Effector memory CD4-positive, alpha-beta T cell (primary cell): ENCODE measurements around the gene PEAR1.
A peak's percentile ranks its signal among the peaks of the same experiment; 100 is the strongest.

Experiments
- DNase-seq, 3 donors: peaks; one replicate each; pipeline ENCODE4 v3.0.0-alpha.2; 2020
- H3K27ac ChIP-seq: 2 replicates; pipeline ENCODE4 v1.7.0; 2013; ENCODE audit warnings: mild to moderate bottlenecking, low read length, moderate library complexity; ENCODE audit not compliant: insufficient read depth, poor library complexity, severe bottlenecking
- H3K27me3 ChIP-seq: replicated peaks from 2 replicates; pipeline ENCODE4 v1.7.0; 2013; ENCODE audit warnings: mild to moderate bottlenecking, low read length; ENCODE audit not compliant: insufficient read depth, control insufficient read depth, poor library complexity, severe bottlenecking
- H3K36me3 ChIP-seq: 2 replicates; pipeline ENCODE4 v1.7.0; 2013; ENCODE audit warnings: mild to moderate bottlenecking, low read length, moderate library complexity; ENCODE audit not compliant: control insufficient read depth, insufficient read depth
- H3K4me1 ChIP-seq: 2 replicates; pipeline ENCODE4 v1.7.0; 2013; ENCODE audit warnings: low read length, mild to moderate bottlenecking; ENCODE audit not compliant: control insufficient read depth, insufficient read depth, poor library complexity, severe bottlenecking
- H3K4me3 ChIP-seq: 2 replicates; pipeline ENCODE4 v1.7.0; 2013; ENCODE audit warnings: low read length, low read depth, mild to moderate bottlenecking; ENCODE audit not compliant: insufficient read depth, poor library complexity, severe bottlenecking
- H3K9me3 ChIP-seq: 2 replicates; pipeline ENCODE4 v1.7.0; 2013; ENCODE audit warnings: mild to moderate bottlenecking, low read length, moderate library complexity; ENCODE audit not compliant: control insufficient read depth

PEAR1 gene

DNA sequence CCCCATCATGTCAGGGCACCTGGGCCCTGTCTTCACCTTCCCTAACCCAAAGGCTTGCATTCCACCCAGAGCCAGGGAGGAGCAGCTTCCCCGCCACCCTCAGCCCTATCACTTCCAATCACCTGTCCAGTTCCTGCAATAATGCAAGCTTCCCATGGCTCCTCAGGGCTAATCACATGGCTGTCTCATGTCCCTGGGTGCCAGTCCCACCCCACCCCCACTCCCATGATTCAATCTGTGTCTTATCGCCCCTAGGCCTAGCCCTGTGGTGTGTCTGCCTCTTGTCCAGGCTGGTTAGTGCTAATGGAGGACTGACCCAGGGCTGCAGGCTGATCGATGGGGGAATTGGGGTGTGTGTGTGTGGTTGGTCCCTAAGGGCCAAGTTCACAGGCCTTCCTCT, 11.0 kb upstream of the PEAR1 start:
- H3K27ac ChIP-seq: no peak overlapping the region
- H3K4me1 ChIP-seq: no peaks in the 10 kb centered on the region
- no peaks in the 10 kb centered on the region for H3K27me3 ChIP-seq
- H3K4me3 ChIP-seq: no peak overlapping the region
- H3K36me3 ChIP-seq: no peaks in the 10 kb centered on the region
- no peak for DNase-seq
- no peaks in the 10 kb centered on the region for H3K9me3 ChIP-seq

DNA sequence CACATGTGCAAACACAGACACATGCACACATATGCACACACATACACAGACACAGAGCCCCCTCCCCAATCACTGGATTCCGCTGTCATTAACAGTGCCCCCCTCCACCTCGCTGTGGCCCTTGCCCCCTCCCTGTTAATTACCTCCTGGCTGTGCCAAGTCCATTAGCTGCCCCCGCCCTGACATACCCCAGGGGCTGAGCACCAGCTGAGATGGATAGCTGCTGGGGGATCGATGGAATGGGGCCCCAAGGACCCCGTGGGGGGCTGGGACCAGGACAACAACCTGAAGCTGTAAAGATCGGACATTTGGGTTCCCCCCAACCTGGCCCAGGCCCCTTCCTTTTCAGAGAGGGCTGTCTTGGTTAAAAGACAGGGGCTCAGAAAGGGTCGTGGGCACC, 9.6 kb upstream of the PEAR1 start:
- H3K9me3 ChIP-seq: no peaks in the 10 kb centered on the region
- no peak overlapping the region for H3K27ac ChIP-seq
- H3K4me3 ChIP-seq: no peak overlapping the region
- no peaks in the 10 kb centered on the region for H3K27me3 ChIP-seq
- H3K36me3 ChIP-seq: no peaks in the 10 kb centered on the region
- H3K4me1 ChIP-seq: no peaks in the 10 kb centered on the region
- DNase-seq: no peak

- no peaks in the 10 kb centered on the region for H3K4me1 ChIP-seq
- no peak overlapping the region for H3K27ac ChIP-seq
- no peak overlapping the region for H3K4me3 ChIP-seq
- H3K9me3 ChIP-seq: no peaks in the 10 kb centered on the region
- no peaks in the 10 kb centered on the region for H3K36me3 ChIP-seq
- H3K27me3 ChIP-seq: no peaks in the 10 kb centered on the region
- no peak for DNase-seq
Measured at GRCh38 chr1:156884560-156885184, 8.8 kb upstream of the PEAR1 start.

DNA sequence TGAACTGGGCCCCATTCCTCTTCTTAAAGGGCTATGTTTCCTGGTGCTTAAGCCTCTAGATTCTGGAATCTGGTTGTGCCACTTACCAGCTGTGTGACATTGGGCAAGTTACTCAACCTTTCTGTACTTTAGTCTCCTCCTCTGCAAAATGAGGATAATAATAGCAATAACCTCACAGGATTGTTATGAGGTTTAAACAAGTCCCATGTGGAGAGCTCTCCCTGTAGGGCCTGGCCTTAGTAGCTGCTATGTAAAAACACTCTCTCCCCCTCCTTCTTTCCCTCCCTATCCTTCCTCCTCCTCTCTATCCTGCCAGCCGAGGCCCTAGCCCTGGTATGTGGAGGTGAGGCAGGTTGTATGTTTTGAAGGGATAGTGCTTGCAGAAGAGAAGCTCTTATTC, 8.2 kb upstream of the PEAR1 start:
- no peak for DNase-seq
- Histone ChIP-seq H3K4me3 (no peak overlapping the region), H3K36me3 (no peaks in the 10 kb centered on the region), H3K27me3 (no peaks in the 10 kb centered on the region), H3K27ac (no peak overlapping the region), H3K9me3 (no peaks in the 10 kb centered on the region), H3K4me1 (no peaks in the 10 kb centered on the region)

DNA sequence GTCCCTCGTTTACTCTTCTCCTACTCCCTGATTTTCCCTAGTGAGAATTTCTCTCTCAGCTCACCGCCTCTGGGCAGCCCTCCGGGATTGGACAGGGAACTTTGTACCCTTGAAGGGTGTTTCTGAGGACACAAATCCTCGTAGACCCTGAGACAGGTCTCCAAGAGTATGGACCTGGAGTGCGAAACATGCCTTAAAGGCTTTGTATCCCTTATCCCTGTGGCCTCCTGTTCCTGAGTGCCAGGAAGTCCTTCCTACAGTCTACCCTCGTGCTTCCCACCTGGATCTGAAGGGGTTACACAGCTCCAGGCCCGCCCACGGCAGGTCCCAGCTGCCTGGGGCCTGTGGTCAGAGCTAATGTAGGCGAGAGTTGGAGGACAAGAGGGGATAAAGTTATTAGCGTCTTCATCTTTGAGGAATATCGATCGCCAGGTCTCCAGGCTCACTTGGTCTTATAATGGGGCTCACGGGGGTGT, 7.6 kb upstream of the PEAR1 start:
- H3K4me3 ChIP-seq: no peak overlapping the region
- H3K27me3 ChIP-seq: no peaks in the 10 kb centered on the region
- H3K36me3 ChIP-seq: no peaks in the 10 kb centered on the region
- DNase-seq: no peak
- H3K4me1 ChIP-seq: no peaks in the 10 kb centered on the region
- no peak overlapping the region for H3K27ac ChIP-seq
- no peaks in the 10 kb centered on the region for H3K9me3 ChIP-seq

DNA sequence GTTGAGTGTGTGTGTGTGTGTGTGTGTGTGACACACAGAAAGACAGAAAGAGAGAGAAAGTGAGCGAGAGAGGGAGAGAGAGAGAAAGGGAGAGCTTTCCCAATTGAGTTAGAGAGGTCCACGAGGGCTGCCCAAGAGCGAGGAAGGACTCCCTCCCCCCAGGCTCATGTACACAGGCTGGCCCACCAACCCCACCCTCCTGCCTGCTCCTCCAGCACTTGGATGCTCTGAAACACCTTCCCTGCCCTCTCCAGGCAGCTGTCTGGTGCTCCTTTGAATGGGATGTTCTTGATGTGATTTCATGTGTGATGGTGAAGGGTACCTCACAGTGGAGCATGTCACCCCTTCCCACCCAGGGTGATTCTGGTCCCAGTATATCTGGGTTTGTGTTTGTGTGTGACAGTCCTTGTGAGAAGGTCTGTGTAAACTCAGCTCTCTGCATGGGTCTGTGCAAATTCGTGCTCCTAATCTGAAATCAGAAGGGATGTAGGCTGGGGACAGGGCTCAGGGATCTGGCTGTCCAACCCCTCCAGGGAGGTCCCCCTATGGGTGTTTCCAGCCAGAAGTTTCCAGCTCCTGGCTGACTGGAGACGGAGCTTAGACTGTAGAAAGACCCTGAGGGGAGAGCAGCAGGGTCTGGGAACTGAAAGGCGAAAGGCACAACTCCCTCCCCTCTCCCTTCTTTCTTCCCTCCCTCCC, 6.8 kb upstream of the PEAR1 start:
- no peaks in the 10 kb centered on the region for H3K36me3 ChIP-seq
- no peaks in the 10 kb centered on the region for H3K27me3 ChIP-seq
- H3K27ac ChIP-seq: no peak overlapping the region
- no peak for DNase-seq
- no peak overlapping the region for H3K4me3 ChIP-seq
- no peaks in the 10 kb centered on the region for H3K4me1 ChIP-seq
- H3K9me3 ChIP-seq: no peaks in the 10 kb centered on the region

GRCh38 chr1:156887317-156887716, 6.2 kb upstream of the PEAR1 start:
- no peak overlapping the region for H3K4me3 ChIP-seq
- no peak for DNase-seq

GRCh38 chr1:156887734-156888133, 5.8 kb upstream of the PEAR1 start:
- no peak overlapping the region for H3K27ac ChIP-seq
- DNase-seq: no peak
- H3K9me3 ChIP-seq: no peaks in the 10 kb centered on the region
- H3K4me3 ChIP-seq: no peak overlapping the region
- peaks cover 2% of the 10 kb centered on the region for H3K27me3 ChIP-seq
- H3K36me3 ChIP-seq: no peaks in the 10 kb centered on the region
- H3K4me1 ChIP-seq: peaks cover 7% of the 10 kb centered on the region

More at GRCh38 chr1:156887317-156887716, 6.2 kb upstream of the PEAR1 start:
- Histone ChIP-seq H3K4me1 (peaks cover 4% of the 10 kb centered on the region), H3K27ac (no peak overlapping the region), H3K27me3 (no peaks in the 10 kb centered on the region), H3K36me3 (no peaks in the 10 kb centered on the region), H3K9me3 (no peaks in the 10 kb centered on the region)

DNA sequence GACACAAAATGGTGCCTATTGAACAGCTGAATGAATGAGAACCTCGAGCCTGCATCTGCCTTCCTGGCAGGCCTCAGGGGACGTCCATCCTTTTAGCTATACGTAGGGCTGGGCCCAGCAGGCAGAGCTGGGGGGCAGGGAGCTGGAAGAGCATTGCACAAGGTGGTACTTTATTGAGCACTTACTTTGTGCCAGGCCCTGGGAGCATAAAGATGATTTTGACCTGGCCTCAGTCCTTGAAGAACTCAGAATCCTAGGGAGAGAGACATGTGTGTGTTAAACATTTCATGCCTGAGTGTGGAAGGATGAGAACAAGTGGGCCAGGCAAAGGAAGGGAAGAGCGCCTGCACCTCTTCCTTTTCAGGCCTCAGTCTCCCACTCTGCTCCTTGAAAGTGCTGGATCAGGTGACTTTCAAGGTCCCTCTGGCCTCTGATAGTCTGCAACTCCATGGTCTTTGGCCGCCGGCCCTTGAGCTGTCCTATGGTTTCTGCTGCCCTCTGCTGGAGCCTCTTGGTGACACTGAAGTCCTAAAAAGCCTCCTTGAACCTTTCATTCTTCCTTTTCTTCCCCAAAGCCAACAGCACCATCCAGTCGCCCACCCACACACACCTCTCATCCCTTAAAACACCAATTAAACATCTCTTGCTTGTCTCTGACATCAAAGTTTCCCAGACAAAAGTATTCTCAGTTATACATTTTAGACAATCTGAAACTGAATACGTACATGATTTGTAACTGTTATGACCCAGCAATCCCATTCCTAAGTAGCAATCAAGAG, 3.5 kb upstream of the PEAR1 start:
- H3K27ac ChIP-seq: no peak overlapping the region
- H3K4me3 ChIP-seq: no peak overlapping the region
- no peaks in the 10 kb centered on the region for H3K36me3 ChIP-seq
- no peaks in the 10 kb centered on the region for H3K9me3 ChIP-seq
- H3K27me3 ChIP-seq: peaks cover 22% of the 10 kb centered on the region
- peak; percentile 17 to 31 (median 22) for DNase-seq
- peaks cover 17% of the 10 kb centered on the region for H3K4me1 ChIP-seq
